CD8-positive, alpha-beta memory T cell (primary cell): ENCODE data around the gene IL23R. TPM values are rescaled to one million over a fixed set of nuclear protein-coding genes. Genes with fewer than 3 reads are reported as not detected.
A peak's percentile ranks its signal among the peaks of the same experiment; 100 is the strongest.

Source experiments
- CTCF ChIA-PET: fragments of 350-600 bp; sonication (Branson Sonifier 250); formaldehyde crosslinking; loops from one replicate; lab custom pipeline; 2021; ENCODE audit warnings: antibody characterized with exemption; lab: Charles Lee
- POLR2A ChIA-PET: fragments of 350-600 bp; sonication (Branson Sonifier 250); formaldehyde crosslinking; loops from one replicate; lab custom pipeline; 2021; ENCODE audit warnings: antibody characterized with exemption; lab: Charles Lee
- DNase-seq, 5 donors: peaks; one replicate each; pipeline versions ENCODE4 v3.0.0 to v3.0.0-alpha.2; 2020 to 2022; ENCODE audit warnings: mixed read lengths in 1 of 5
- H3K27ac ChIP-seq: one replicate; pipeline ENCODE4 v1.7.0; 2013; ENCODE audit warnings: low read depth, mild to moderate bottlenecking, low read length, moderate library complexity
- H3K27me3 ChIP-seq: 2 replicates; pipeline ENCODE4 v1.7.0; 2013; ENCODE audit warnings: low read length, mild to moderate bottlenecking; ENCODE audit not compliant: insufficient read depth, poor library complexity, severe bottlenecking
- H3K36me3 ChIP-seq: 2 replicates; pipeline ENCODE4 v1.7.0; 2013; ENCODE audit warnings: mild to moderate bottlenecking, low read length, moderate library complexity; ENCODE audit not compliant: insufficient read depth
- H3K4me1 ChIP-seq: 2 replicates; pipeline ENCODE4 v1.7.0; 2013; ENCODE audit warnings: mild to moderate bottlenecking, low read length, moderate library complexity; ENCODE audit not compliant: insufficient read depth
- H3K4me3 ChIP-seq: 2 replicates; pipeline ENCODE4 v1.7.0; 2013; ENCODE audit warnings: mild to moderate bottlenecking, low read length
- H3K9me3 ChIP-seq: 2 replicates; pipeline ENCODE4 v1.7.0; 2013; ENCODE audit warnings: mild to moderate bottlenecking, low read length
- H3K27ac Mint-ChIP-seq, 8 donors: one replicate each; pipeline ENCODE4 v1.8.0; 2020 to 2021; ENCODE audit warnings: mixed read lengths in 8 of 8, mild to moderate bottlenecking in 6 of 8, inconsistent platforms in 3 of 8, moderate library complexity in 3 of 8
- H3K27me3 Mint-ChIP-seq, 2 donors: one replicate each; pipeline ENCODE4 v1.8.0; 2020 to 2021; ENCODE audit warnings: mixed read lengths in 2 of 2, mild to moderate bottlenecking in 1 of 2, moderate library complexity in 1 of 2
- H3K36me3 Mint-ChIP-seq, 3 donors: one replicate each; pipeline ENCODE4 v1.8.0; 2020 to 2021; ENCODE audit warnings: mixed read lengths in 3 of 3, inconsistent platforms in 1 of 3, mild to moderate bottlenecking in 1 of 3
- H3K4me1 Mint-ChIP-seq, 3 donors: one replicate each; pipeline ENCODE4 v1.8.0; 2020 to 2021; ENCODE audit warnings: mixed read lengths in 3 of 3, inconsistent platforms in 1 of 3, mild to moderate bottlenecking in 1 of 3
- H3K4me3 Mint-ChIP-seq, 7 donors: one replicate each; pipeline ENCODE4 v1.8.0; 2020 to 2021; ENCODE audit warnings: mixed read lengths in 7 of 7, mild to moderate bottlenecking in 6 of 7, moderate library complexity in 4 of 7, inconsistent platforms in 2 of 7
- H3K9me3 Mint-ChIP-seq, 5 donors: one replicate each; pipeline ENCODE4 v1.8.0; 2020 to 2022; ENCODE audit warnings: mixed read lengths in 5 of 5, mild to moderate bottlenecking in 3 of 5, moderate library complexity in 2 of 5, inconsistent platforms in 1 of 5
- polyA plus RNA-seq: library from polyadenylated mRNA; unstranded; fragments of 300-500 nt; fragmentation: Illumina TruSeq; gene quantifications from one replicate; pipeline ENCODE4 v1.2.3, GENCODE V29; 2021
- total RNA-seq, 2 experiments: library from RNA; stranded (reverse); gene quantifications; one replicate each; pipeline ENCODE4 v1.2.3, GENCODE V29; 2021

Gene IL23R
- total and polyA plus RNA-seq, 3 experiments from 2014 or later = 1.6 to 9.2 (median 1.7) TPM

DNA sequence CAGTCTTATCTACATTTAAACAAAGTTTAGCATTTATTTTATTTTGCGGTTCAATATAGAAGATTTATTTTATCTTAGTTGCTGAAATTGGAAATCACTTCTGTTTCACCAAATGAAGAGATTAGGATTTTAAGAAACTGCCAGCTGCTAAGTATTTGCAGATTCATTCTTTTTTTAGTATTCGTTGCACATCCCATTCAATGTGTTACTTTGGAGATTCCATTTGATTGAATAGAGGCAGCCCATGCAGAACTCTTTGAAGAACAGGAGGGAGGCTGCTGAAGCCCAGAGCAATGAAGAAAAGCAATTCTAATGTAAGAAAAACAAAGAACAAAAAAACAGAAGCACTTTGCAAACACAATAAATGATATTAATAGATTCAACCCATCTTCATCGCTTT, 102.8 kb downstream of the IL23R start:
- Histone ChIP-seq H3K27ac (no peak overlapping the region), H3K9me3 (no peaks in the 10 kb centered on the region), H3K4me1 (peaks cover 8% of the 10 kb centered on the region), H3K4me3 (no peak overlapping the region), H3K36me3 (no peaks in the 10 kb centered on the region), H3K27me3 (no peaks in the 10 kb centered on the region)
- CTCF ChIA-PET = no interaction called here
- Mint-ChIP-seq H3K9me3 (peaks cover 0 to 7% (median 0%) of the 10 kb centered on the region in 5 donors), H3K27me3 (no peaks in the 10 kb centered on the region), H3K36me3 (peaks cover 0 to 27% (median 5%) of the 10 kb centered on the region in 3 donors), H3K27ac (no peak overlapping the region), H3K4me3 (no peak overlapping the region), H3K4me1 (peaks cover 11 to 20% (median 12%) of the 10 kb centered on the region in 3 donors)
- POLR2A ChIA-PET = no interaction called here
- no peak for DNase-seq

DNA sequence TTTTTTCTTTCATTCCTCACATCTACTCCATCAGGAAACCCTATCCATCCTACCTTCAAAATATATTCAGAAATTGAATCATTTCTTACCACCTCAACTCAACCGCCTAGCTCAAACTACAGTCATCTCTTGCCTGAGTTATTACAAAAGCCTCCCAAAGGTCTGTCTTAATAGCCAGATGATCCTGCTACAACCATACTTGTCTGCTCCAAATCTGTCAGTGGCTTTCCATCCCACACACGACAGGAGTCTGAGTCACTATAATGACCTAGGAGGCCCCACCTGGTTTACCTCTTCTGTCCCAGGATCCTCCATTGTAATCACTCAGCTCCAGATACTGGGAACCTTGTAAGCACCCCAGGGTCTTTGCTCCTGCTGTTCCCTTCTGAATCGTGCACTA, 104.3 kb downstream of the IL23R start:
- peaks cover 10 to 22% (median 14%) of the 10 kb centered on the region in 3 donors for H3K4me1 Mint-ChIP-seq
- Histone ChIP-seq H3K36me3 (no peaks in the 10 kb centered on the region), H3K27ac (no peak overlapping the region), H3K4me1 (no peaks in the 10 kb centered on the region), H3K9me3 (no peaks in the 10 kb centered on the region), H3K27me3 (no peaks in the 10 kb centered on the region), H3K4me3 (no peak overlapping the region)
- ChIA-PET POLR2A (no interaction called here), CTCF (no interaction called here)
- no peak overlapping the region for H3K27ac Mint-ChIP-seq
- H3K4me3 Mint-ChIP-seq = no peak overlapping the region
- H3K9me3 Mint-ChIP-seq = peaks cover 0 to 7% (median 0%) of the 10 kb centered on the region in 5 donors
- no peak for DNase-seq
- no peaks in the 10 kb centered on the region for H3K27me3 Mint-ChIP-seq
- H3K36me3 Mint-ChIP-seq = peaks cover 0 to 31% (median 5%) of the 10 kb centered on the region in 3 donors

- DNase-seq = no peak
- Histone ChIP-seq H3K4me1 (no peaks in the 10 kb centered on the region), H3K27ac (no peak overlapping the region), H3K27me3 (no peaks in the 10 kb centered on the region), H3K36me3 (no peaks in the 10 kb centered on the region), H3K9me3 (no peaks in the 10 kb centered on the region), H3K4me3 (no peak overlapping the region)
- POLR2A ChIA-PET = no interaction called here
- Mint-ChIP-seq H3K9me3 (peaks cover 0 to 8% (median 0%) of the 10 kb centered on the region in 5 donors), H3K27me3 (no peaks in the 10 kb centered on the region), H3K4me3 (no peak overlapping the region), H3K36me3 (peaks cover 0 to 44% (median 5%) of the 10 kb centered on the region in 3 donors), H3K4me1 (peaks cover 10 to 19% (median 13%) of the 10 kb centered on the region in 3 donors), H3K27ac (no peak overlapping the region)
- CTCF ChIA-PET = interaction anchor here (1.4 kb wide), 1 partner anchor 21 kb away, joined by 4 read pairs; no protein-coding TSS in a partner anchor
These were observed 107.3 kb downstream of the IL23R start for GRCh38 chr1:67273591-67273990.

DNA sequence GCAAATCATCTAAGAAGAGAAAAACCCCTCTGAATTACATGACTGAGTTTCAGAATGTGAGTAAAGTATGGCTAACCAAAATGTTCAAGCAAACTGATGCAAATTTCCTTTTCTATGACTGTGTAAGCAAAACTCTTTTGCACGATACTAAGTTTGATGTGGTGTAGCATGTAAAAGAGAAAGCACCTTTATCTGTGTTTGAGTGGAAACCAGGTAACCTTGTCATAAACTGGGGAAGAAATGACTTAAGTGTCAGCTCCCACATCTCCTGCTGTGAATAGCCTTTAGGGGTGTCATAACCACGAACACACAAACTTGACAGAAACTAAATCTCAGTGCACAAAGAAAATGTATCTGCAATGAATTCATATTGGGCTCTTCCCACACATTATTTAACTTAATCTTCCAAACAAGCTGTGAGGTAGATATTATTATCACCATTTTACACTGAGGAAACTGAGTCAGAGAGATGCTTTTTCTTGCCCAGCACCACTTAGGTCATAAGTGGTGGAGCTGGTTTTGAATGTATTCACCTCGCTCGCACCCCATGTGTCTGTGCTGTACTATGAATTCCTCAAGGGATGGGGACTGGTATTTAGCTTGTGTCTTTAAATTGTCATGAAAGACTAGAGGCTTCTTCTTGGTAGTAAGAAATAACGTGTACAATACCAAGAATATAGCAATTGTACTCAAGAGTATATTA, 108.5 kb downstream of the IL23R start:
- H3K4me3 Mint-ChIP-seq = no peak overlapping the region
- no peaks in the 10 kb centered on the region for H3K4me1 ChIP-seq
- POLR2A ChIA-PET = no interaction called here
- no peak overlapping the region for H3K27ac ChIP-seq
- peaks cover 0 to 44% (median 5%) of the 10 kb centered on the region in 3 donors for H3K36me3 Mint-ChIP-seq
- H3K36me3 ChIP-seq = no peaks in the 10 kb centered on the region
- H3K4me1 Mint-ChIP-seq = peaks cover 10 to 19% (median 13%) of the 10 kb centered on the region in 3 donors
- peak in 2 of 5 donors; percentile 6 to 49 for DNase-seq
- peaks cover 0 to 8% (median 0%) of the 10 kb centered on the region in 5 donors for H3K9me3 Mint-ChIP-seq
- H3K27me3 Mint-ChIP-seq = no peaks in the 10 kb centered on the region
- peak overlapping the region in 1 of 8 donors; percentile 46 for H3K27ac Mint-ChIP-seq
- no peaks in the 10 kb centered on the region for H3K27me3 ChIP-seq
- no peaks in the 10 kb centered on the region for H3K9me3 ChIP-seq
- H3K4me3 ChIP-seq = no peak overlapping the region
- CTCF ChIA-PET = interaction anchor here (1.4 kb wide), 1 partner anchor 20 kb away, joined by 4 read pairs; no protein-coding TSS in a partner anchor

DNA sequence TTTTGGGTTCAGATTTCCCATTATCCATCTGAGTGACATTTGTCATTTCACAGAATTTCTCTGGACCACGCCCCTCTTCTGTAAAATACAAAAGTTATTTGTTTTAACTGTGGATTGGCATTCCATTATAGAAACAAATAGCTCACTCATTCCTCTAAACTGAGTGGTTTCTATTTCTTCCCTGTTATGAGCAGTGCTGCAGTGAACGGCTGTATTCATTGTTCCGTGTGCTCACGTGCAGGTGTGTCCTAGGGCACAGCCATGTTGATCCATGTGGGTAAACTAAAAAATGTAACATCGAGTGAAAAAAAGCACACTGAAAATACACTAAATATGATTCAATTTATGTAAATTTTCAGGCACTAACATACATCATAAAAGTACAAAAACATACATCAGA, 114.4 kb downstream of the IL23R start:
- Histone ChIP-seq H3K9me3 (no peaks in the 10 kb centered on the region), H3K27ac (no peak overlapping the region), H3K27me3 (no peaks in the 10 kb centered on the region), H3K36me3 (no peaks in the 10 kb centered on the region), H3K4me3 (no peak overlapping the region), H3K4me1 (no peaks in the 10 kb centered on the region)
- Mint-ChIP-seq H3K4me1 (peaks cover 0 to 5% (median 1%) of the 10 kb centered on the region in 3 donors), H3K9me3 (peaks cover 0 to 2% (median 0%) of the 10 kb centered on the region in 5 donors), H3K27me3 (peaks cover 0 to 1% of the 10 kb centered on the region in 2 donors), H3K27ac (no peak overlapping the region), H3K4me3 (no peak overlapping the region), H3K36me3 (peaks cover 0 to 11% (median 0%) of the 10 kb centered on the region in 3 donors)
- CTCF ChIA-PET = no interaction called here
- DNase-seq = no peak
- POLR2A ChIA-PET = no interaction called here

- no peak overlapping the region for H3K4me3 ChIP-seq
- DNase-seq = no peak
- Mint-ChIP-seq H3K4me3 (no peak overlapping the region), H3K4me1 (peaks cover 5 to 11% (median 7%) of the 10 kb centered on the region in 3 donors), H3K36me3 (peaks cover 0 to 6% (median 0%) of the 10 kb centered on the region in 3 donors), H3K9me3 (no peaks in the 10 kb centered on the region), H3K27ac (peak overlapping the region in 1 of 8 donors; percentile 12), H3K27me3 (peaks cover 0 to 1% of the 10 kb centered on the region in 2 donors)
- H3K27me3 ChIP-seq = no peaks in the 10 kb centered on the region
- H3K9me3 ChIP-seq = no peaks in the 10 kb centered on the region
- H3K36me3 ChIP-seq = no peaks in the 10 kb centered on the region
- H3K4me1 ChIP-seq = no peaks in the 10 kb centered on the region
- ChIA-PET POLR2A (no interaction called here), CTCF (no interaction called here)
- H3K27ac ChIP-seq = no peak overlapping the region
These were observed 115.0 kb downstream of the IL23R start for GRCh38 chr1:67281244-67281643.

DNA sequence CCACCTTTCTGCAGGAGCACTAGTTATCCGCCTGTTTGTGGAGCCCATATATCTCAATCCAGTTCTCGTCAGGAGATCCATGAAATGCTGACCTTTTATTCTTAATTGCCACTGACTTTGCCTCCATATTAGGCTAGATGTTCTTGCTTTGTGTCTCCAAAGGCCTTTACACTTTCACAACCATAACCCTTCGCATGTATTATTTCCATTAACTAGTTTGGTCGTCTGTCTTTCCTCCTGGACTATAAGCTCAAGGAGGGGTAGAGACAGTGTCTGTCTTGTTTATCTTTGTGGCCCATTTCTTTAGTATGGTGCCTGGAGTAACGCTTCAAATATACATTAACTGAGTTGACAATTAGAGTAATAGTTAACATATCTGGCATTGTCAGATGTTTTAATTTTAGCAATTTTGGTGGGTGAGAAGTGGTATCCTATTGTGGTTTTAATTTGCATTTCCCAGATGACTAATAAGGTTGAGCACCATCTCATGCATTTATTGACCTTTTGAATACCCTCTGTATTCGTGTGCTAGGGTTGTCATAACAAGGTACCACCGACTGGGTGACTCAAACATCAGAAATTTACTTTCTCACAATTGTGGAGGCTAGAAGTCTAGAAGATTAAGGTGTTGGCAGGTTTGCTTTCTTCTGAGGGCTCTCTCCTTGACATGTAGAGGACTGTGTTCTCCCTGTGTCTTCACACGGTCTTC, 119.7 kb downstream of the IL23R start:
- Mint-ChIP-seq H3K27ac (peak overlapping the region in 3 of 8 donors; percentile 13 to 35 (median 34)), H3K4me1 (peaks cover 9 to 15% (median 10%) of the 10 kb centered on the region in 3 donors), H3K9me3 (no peaks in the 10 kb centered on the region), H3K36me3 (no peaks in the 10 kb centered on the region), H3K27me3 (peaks cover 0 to 1% of the 10 kb centered on the region in 2 donors), H3K4me3 (no peak overlapping the region)
- H3K27me3 ChIP-seq = no peaks in the 10 kb centered on the region
- H3K4me3 ChIP-seq = no peak overlapping the region
- no peaks in the 10 kb centered on the region for H3K4me1 ChIP-seq
- ChIA-PET CTCF (no interaction called here), POLR2A (no interaction called here)
- H3K36me3 ChIP-seq = no peaks in the 10 kb centered on the region
- H3K27ac ChIP-seq = no peak overlapping the region
- no peak for DNase-seq
- H3K9me3 ChIP-seq = no peaks in the 10 kb centered on the region

GRCh38 chr1:67290236-67290635, 124.0 kb downstream of the IL23R start:
- peaks cover 0 to 2% (median 0%) of the 10 kb centered on the region in 5 donors for H3K9me3 Mint-ChIP-seq
- CTCF ChIA-PET = no interaction called here

More at GRCh38 chr1:67290236-67290635, 124.0 kb downstream of the IL23R start:
- no peak overlapping the region for H3K27ac Mint-ChIP-seq
- no peak overlapping the region for H3K4me3 Mint-ChIP-seq
- Histone ChIP-seq H3K4me3 (no peak overlapping the region), H3K9me3 (no peaks in the 10 kb centered on the region), H3K4me1 (no peaks in the 10 kb centered on the region), H3K36me3 (no peaks in the 10 kb centered on the region), H3K27ac (no peak overlapping the region), H3K27me3 (no peaks in the 10 kb centered on the region)
- peaks cover 0 to 14% (median 0%) of the 10 kb centered on the region in 3 donors for H3K36me3 Mint-ChIP-seq
- POLR2A ChIA-PET = no interaction called here
- H3K4me1 Mint-ChIP-seq = peaks cover 10 to 17% (median 14%) of the 10 kb centered on the region in 3 donors
- no peak for DNase-seq
- H3K27me3 Mint-ChIP-seq = peaks cover 5 to 10% of the 10 kb centered on the region in 2 donors
